Right lobe of liver (tissue), 6 donors: ENCODE data around the gene EPGN. TPM values are rescaled to one million over a fixed set of nuclear protein-coding genes. Genes with fewer than 3 reads are reported as not detected.
"Not testable (repeated sequence)": the region's sequence is repeated elsewhere in the genome, so short reads cannot be mapped to it uniquely, and the experiment has no call there.

Experiments used
- ATAC-seq, 4 donors: fragments of 200-7000 bp; cut with Tn5 transposase; one replicate each; pipeline ENCODE4 v1.9.1; 2020; ENCODE audit warnings: mild to moderate bottlenecking in 4 of 4, moderate library complexity in 4 of 4
- DNase-seq, 3 donors: peaks; one replicate each; pipeline ENCODE4 v3.0.0-alpha.2; 2020
- H3K27ac ChIP-seq, 3 donors: fragments of 200-600 bp; one replicate each; pipeline ENCODE4 v1.8.0; 2022
- H3K27me3 ChIP-seq, 2 donors: fragments of 200-600 bp; one replicate each; pipeline ENCODE4 v1.8.0; 2022
- H3K36me3 ChIP-seq, 4 donors: fragments of 200-600 bp; sonication (generic) in 1 of 4; one replicate each; pipeline versions ENCODE4 v1.5.1 to v1.8.0; 2017 to 2022; ENCODE audit warnings: control low read depth in 1 of 4
- H3K4me1 ChIP-seq, 4 donors: fragments of 200-600 bp; sonication (generic) in 1 of 4; one replicate each; pipeline versions ENCODE4 v1.5.1 to v1.8.0; 2017 to 2022; ENCODE audit warnings: control low read depth in 1 of 4
- H3K4me3 ChIP-seq, 3 donors: fragments of 200-600 bp; one replicate each; pipeline ENCODE4 v1.8.0; 2022
- H3K9me3 ChIP-seq, 4 donors: fragments of 200-600 bp; sonication (generic) in 1 of 4; one replicate each; pipeline versions ENCODE4 v1.5.1 to v1.8.0; 2017 to 2022; ENCODE audit warnings: control low read depth in 1 of 4
- CTCF ChIP-seq, 4 donors: fragments of 200-600 bp in 3 of 4; fragments of 450-650 bp in 1 of 4; IDR thresholded peaks; one replicate each; pipeline versions ENCODE4 v1.5.1 to v1.8.0; 2016 to 2022; ENCODE audit warnings: antibody characterized with exemption in 4 of 4, mild to moderate bottlenecking in 2 of 4
- POLR2A ChIP-seq: fragments of 450-650 bp; IDR thresholded peaks from one replicate; pipeline ENCODE4 v1.6.1; 2017; ENCODE audit warnings: antibody characterized with exemption, mild to moderate bottlenecking
- WGBS: methylation state at CpG from one replicate; pipeline ENCODE4 v1.1.6; 2018; ENCODE audit warnings: low coverage, low lambda C conversion rate; ENCODE audit not compliant: insufficient coverage; ENCODE audit errors: missing lambda C conversion rate; 5-methylcytosine and 5-hydroxymethylcytosine counted together
- intact Hi-C, 2 donors: fragments of 100-400 bp; cut with DNase I; formaldehyde crosslinking; loops; one replicate each; pipeline versions ENCODE4 v1.11.2 to v1.14.1; 2022
- total RNA-seq, 6 experiments: library from RNA; depleted of rRNA in 2 of 6; stranded (reverse); fragments of >200 nt in 2 of 6; fragmentation: NEBNext Ultra II Directional in 3 of 6; extraction: Animal tissue kit (Norgen Biotek cat#: 25700) in 3 of 6; gene quantifications; one replicate each; pipeline versions ENCODE4 v1.1.0 to v1.2.4, GENCODE V29; 2016 to 2023
- donor health status: DM: no; HTN: yes; CAD: no.
- donor health status: DM: no; HTN: no; CAD: no.
- donor health status: DM: no; HTN: no; CAD: no.
- donor health status: DM: no; HTN: yes; CAD: no.
- donor health status: DM: no; HTN: yes; CAD: no.

The EPGN gene
- total RNA-seq, 6 experiments from 2014 or later, result not detected

- TF ChIP-seq POLR2A, result no peak
- no peak for TF ChIP-seq CTCF (IDR thresholded peaks at IDR 0.05)
- H3K9me3 ChIP-seq, result no peaks in the 10 kb centered on the region
- no peak for DNase-seq
- H3K27me3 ChIP-seq, result no peaks in the 10 kb centered on the region
- no peak overlapping the region for H3K4me3 ChIP-seq
- intact Hi-C loops, result no loop called here
- no peaks in the 10 kb centered on the region for H3K36me3 ChIP-seq
- H3K27ac ChIP-seq, result no peak overlapping the region
- no peaks in the 10 kb centered on the region for H3K4me1 ChIP-seq
- no peak for ATAC-seq
These were observed 23.7 kb downstream of the EPGN start for GRCh38 chr4:74331944-74332343.

GRCh38 chr4:74334636-74335035 is 26.4 kb downstream of the EPGN start:
- WGBS, result 64% methylated on average over 3 of the region's 7 CpGs
- Histone ChIP-seq H3K27me3 (no peaks in the 10 kb centered on the region), H3K36me3 (no peaks in the 10 kb centered on the region), H3K9me3 (no peaks in the 10 kb centered on the region), H3K4me3 (no peak overlapping the region), H3K27ac (no peak overlapping the region), H3K4me1 (no peaks in the 10 kb centered on the region)
- ATAC-seq, result no peak
- DNase-seq, result no peak
- intact Hi-C loops, result no loop called here
- no peak for TF ChIP-seq CTCF (IDR thresholded peaks at IDR 0.05)
- no peak for TF ChIP-seq POLR2A

GRCh38 chr4:74335341-74336021 is 27.2 kb downstream of the EPGN start:
- intact Hi-C loops, result no loop called here
- Histone ChIP-seq H3K9me3 (no peaks in the 10 kb centered on the region), H3K4me1 (no peaks in the 10 kb centered on the region), H3K4me3 (no peak overlapping the region), H3K36me3 (no peaks in the 10 kb centered on the region), H3K27me3 (no peaks in the 10 kb centered on the region), H3K27ac (no peak overlapping the region)
- no peak for ATAC-seq
- DNase-seq, result no peak
- TF ChIP-seq POLR2A, result no peak
- TF ChIP-seq CTCF (IDR thresholded peaks at IDR 0.05), result no peak
- 76% methylated on average over 5 of the region's 5 CpGs for WGBS

- 30% methylated on average over 4 of the region's 4 CpGs for WGBS
- no peaks in the 10 kb centered on the region for H3K36me3 ChIP-seq
- no peak for DNase-seq
- H3K27me3 ChIP-seq, result no peaks in the 10 kb centered on the region
- ATAC-seq, result no peak
- no peaks in the 10 kb centered on the region for H3K9me3 ChIP-seq
- intact Hi-C loops, result no loop called here
- H3K27ac ChIP-seq, result no peak overlapping the region
- H3K4me3 ChIP-seq, result no peak overlapping the region
- no peak for TF ChIP-seq CTCF (IDR thresholded peaks at IDR 0.05)
- TF ChIP-seq POLR2A, result no peak
- no peaks in the 10 kb centered on the region for H3K4me1 ChIP-seq
These were observed 30.6 kb downstream of the EPGN start for GRCh38 chr4:74338792-74339333.

- Histone ChIP-seq H3K27me3 (no peaks in the 10 kb centered on the region), H3K4me1 (no peaks in the 10 kb centered on the region), H3K27ac (no peak overlapping the region), H3K36me3 (no peaks in the 10 kb centered on the region), H3K9me3 (no peaks in the 10 kb centered on the region), H3K4me3 (no peak overlapping the region)
- DNase-seq (no peak), ATAC-seq (no peak)
- intact Hi-C loops, result no loop called here
- TF ChIP-seq POLR2A (no peak), CTCF (IDR thresholded peaks at IDR 0.05) (no peak)
These were observed 31.2 kb downstream of the EPGN start for GRCh38 chr4:74339501-74339900.

- H3K36me3 ChIP-seq, intact Hi-C loops, H3K27ac ChIP-seq, H3K9me3 ChIP-seq, DNase-seq, H3K27me3 ChIP-seq, H3K4me1 ChIP-seq, H3K4me3 ChIP-seq, ATAC-seq: not testable (repeated sequence)
These were observed 32.2 kb downstream of the EPGN start for GRCh38 chr4:74340421-74340820.
